CD4-positive, alpha-beta T cell treated with Interleukin-6 for 4 hours (primary cell): ENCODE data around the gene PTK7.

Source experiments
- DNase-seq: peaks from one replicate; pipeline ENCODE4 v3.0.0-alpha.2; 2020; ENCODE audit warnings: mixed read lengths

Gene PTK7

GRCh38 chr6:43146709-43147688, 70.9 kb downstream of the PTK7 start:
- no peak for DNase-seq

GRCh38 chr6:43147691-43148477, 71.8 kb downstream of the PTK7 start:
- no peak for DNase-seq

DNA sequence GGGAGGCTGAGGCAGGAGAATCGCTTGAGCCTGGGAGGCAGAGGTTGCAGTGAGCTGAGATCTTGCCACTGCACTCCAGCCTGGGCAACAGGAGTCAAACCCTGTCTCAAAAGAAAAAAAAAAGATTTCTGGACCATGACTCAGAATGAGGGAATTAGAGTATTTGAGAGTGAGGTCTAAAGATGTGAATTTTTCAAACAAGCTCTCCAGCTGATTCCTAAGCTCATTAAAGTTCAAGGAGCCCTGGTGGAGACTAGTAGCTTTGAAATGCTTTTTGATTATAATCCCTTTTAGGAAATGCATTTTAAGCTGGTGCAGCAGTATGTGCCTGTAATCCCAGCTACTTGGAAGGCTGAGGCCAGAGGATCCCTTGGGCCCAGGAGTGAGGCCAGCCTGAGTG, 73.2 kb downstream of the PTK7 start:
- DNase-seq: no peak

- DNase-seq: no peak
Measured at GRCh38 chr6:43150051-43150751, 74.1 kb downstream of the PTK7 start.

GRCh38 chr6:43159599-43159998, 83.5 kb downstream of the PTK7 start:
- no peak for DNase-seq

- DNase-seq: no peak
Measured at GRCh38 chr6:43163899-43164298, 87.8 kb downstream of the PTK7 start.

- no peak for DNase-seq
Measured at GRCh38 chr6:43170417-43170930, 94.4 kb downstream of the PTK7 start.

DNA sequence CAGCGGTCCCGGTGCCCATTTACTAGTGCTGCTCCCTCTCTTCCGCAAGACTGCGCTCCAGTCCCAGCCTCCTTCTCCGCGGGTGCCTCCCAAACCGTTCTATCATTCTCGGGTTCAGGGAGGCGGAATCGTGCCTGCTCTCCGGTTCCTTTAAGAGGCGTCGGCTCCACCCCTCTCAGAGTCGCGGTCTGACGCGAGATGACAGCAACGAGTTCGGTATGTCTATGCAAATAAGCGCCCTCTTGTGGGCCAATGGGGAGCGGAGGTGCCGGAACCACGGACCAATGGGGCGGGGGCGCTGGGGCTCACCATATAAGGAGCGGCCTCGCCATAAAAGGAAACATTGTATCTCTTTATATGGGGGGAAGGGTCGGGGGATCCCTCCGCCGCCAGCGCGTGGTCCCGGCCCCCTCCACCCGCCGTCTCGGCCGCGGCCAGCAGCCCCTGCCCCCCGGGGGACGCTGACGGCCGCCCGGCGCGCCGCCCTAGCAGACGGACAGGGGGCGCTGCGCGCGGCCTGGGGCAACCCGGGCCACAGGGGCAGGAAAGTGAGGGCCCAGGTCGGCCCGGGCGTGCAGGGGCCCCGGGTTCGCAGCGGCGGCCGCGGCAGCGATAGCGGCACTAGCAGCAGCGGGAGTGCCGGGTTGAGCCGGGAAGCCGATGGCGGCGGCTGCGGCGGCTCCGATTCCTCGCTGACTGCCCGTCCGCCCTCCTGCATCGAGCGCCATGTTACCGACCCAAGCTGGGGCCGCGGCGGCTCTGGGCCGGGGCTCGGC, 95.0 kb downstream of the PTK7 start, which contains the start of gene SRF:
Gene SRF (plus strand): TSS at position 339 of the 776 bp plus-strand sequence. CDS start 388 bp downstream, at position 727.
- peak; percentile 99 for DNase-seq

GRCh38 chr6:43171707-43172103, 95.6 kb downstream of the PTK7 start:
- DNase-seq: peak; percentile 40

DNA sequence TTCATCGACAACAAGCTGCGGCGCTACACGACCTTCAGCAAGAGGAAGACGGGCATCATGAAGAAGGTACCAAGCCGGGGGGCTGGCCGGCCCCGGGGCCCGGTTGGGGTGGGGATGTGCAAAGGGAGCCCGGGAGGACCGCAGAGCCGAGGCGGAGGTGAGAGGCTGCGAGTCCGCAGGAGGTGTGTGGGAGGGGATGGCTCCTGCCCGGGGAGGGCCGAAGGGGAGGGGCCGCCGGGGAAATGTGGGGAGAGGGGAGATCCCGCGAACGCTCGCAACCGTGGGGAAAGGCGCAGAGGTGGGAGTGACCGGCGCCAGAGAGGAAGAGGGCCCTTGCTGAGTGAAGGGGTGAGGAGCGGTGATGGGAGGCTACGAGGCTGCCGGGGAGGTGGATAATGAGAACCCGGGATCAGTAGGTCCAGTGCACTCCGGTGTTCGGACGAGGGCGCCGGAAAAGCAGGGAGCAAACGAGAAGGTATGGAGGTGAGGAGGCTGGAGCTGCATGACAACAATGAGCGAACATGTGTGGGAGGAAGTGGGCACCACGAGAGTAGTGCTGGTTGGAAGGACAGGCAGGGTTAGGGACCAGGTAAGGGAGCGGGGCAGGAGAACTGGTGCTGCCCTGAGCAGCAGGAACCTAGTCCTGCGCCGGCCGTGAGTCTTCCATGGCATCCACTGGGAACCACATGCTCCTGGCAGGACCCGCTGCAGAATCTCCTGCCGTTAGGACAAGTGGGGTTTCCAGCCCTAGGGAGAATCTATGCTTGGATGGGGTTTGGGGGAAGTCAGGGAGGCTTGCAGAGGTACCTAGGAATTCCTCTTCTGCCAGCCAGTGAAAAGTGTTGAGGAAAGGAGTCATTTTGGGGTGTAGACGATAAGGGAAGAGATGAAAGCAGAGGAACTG, 96.2 kb downstream of the PTK7 start:
- peak; percentile 60 for DNase-seq

DNA sequence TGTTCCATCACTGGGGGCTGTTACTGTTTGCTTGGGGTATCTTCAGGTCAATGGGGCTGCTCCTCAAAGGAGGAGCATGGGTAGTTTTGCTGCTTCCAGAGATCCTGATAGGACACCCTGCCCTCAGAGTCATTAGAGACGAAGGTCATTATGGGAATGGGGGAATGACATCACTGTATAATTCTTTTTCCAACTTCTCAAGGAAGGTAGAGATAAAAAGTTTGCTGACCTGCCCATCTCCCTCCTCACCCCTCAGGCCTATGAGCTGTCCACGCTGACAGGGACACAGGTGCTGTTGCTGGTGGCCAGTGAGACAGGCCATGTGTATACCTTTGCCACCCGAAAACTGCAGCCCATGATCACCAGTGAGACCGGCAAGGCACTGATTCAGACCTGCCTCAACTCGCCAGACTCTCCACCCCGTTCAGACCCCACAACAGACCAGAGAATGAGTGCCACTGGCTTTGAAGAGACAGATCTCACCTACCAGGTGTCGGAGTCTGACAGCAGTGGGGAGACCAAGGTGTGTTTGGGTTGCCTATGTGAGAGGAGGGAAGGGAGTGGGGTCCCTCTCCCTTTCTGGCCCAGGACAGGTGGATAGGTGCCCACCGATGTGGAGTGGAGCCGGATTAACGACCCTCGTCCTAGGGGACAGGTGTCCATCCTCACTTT, 97.6 kb downstream of the PTK7 start:
- DNase-seq: peak; percentile 7

GRCh38 chr6:43174263-43175112, 98.4 kb downstream of the PTK7 start:
- DNase-seq: peak; percentile 98

DNA sequence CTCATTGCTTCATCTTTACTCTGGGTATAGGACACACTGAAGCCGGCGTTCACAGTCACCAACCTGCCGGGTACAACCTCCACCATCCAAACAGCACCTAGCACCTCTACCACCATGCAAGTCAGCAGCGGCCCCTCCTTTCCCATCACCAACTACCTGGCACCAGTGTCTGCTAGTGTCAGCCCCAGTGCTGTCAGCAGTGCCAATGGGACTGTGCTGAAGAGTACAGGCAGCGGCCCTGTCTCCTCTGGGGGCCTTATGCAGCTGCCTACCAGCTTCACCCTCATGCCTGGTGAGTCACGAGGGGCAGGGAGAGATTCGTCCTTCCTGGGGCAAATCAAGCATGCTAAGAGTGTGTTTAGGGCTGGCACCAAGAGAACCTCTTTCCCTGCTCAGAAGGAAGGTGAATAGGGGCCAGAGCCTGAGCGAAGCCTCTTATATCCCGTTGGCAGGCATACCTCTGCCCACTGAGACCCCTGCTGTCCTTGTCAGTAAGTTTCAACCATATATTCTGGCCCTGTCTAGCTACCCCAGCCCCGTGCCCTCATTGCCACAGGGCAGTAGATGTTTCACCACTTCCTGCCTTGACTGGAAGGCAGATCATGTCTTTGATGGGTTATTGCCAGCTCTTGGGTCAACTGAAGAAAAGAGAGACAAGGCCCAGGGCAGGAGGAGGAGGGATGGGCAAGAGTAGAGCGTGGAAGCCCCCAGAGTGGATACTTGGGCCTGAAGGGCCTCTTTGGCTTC, 99.7 kb downstream of the PTK7 start:
- DNase-seq: no peak

DNA sequence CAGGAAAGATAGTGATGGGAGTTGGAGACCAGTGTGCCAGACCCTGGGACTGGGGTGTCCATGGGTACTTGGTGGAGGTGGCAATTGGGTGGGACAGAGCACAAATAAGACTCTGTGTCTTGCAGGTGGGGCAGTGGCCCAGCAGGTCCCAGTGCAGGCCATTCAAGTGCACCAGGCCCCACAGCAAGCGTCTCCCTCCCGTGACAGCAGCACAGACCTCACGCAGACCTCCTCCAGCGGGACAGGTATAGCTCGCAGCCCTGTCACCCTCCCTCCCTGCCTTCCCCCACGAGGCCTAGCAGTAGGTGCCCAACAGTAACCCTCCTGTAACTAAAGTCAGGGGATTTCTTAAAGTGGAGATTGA, 100.3 kb downstream of the PTK7 start:
- DNase-seq: no peak

DNA sequence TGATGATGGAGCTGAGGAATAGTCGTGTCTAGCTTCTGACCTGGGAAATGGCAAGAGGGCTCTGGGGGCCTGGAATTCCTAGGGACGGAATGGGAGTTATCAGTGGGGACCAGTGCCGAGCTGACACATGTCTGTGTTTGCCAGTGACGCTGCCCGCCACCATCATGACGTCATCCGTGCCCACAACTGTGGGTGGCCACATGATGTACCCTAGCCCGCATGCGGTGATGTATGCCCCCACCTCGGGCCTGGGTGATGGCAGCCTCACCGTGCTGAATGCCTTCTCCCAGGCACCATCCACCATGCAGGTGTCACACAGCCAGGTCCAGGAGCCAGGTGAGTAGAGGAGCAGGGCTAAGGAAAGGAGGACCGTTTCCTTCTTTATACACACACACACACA, 102.0 kb downstream of the PTK7 start:
- no peak for DNase-seq

GRCh38 chr6:43178951-43179830, 103.1 kb downstream of the PTK7 start:
- no peak for DNase-seq

- DNase-seq: no peak
Measured at GRCh38 chr6:43180058-43180457, 103.9 kb downstream of the PTK7 start.

- no peak for DNase-seq
Measured at GRCh38 chr6:43180985-43181384, 104.9 kb downstream of the PTK7 start.
